Cardiac septum (tissue), 1 donor: ENCODE data around the gene PRKCH. TPM values are rescaled to one million over a fixed set of nuclear protein-coding genes. Genes with fewer than 3 reads are reported as not detected.

Source experiments
- DNase-seq: peaks from one replicate; pipeline ENCODE4 v3.0.0-alpha.2; 2020; ENCODE audit warnings: low spot score
- intact Hi-C: fragments of 100-400 bp; cut with DNase I; formaldehyde crosslinking; loops from one replicate; pipeline ENCODE4 v1.14.0; 2022
- total RNA-seq: library from RNA; stranded (reverse); fragmentation: NEBNext Ultra II Directional; extraction: Animal tissue kit (Norgen Biotek cat#: 25700); gene quantifications from one replicate; pipeline ENCODE4 v1.2.1, GENCODE V29; 2021
- donor health status: DM: no; HTN: no; CAD: no.

Gene PRKCH
- total RNA-seq, 1 donor from 2014 or later = 17.0 TPM

GRCh38 chr14:61596990-61597389 is 275.6 kb downstream of the PRKCH start:
- intact Hi-C loops = no loop called here
- DNase-seq = no peak

- DNase-seq = no peak
- intact Hi-C loops = no loop called here
These were observed 277.6 kb downstream of the PRKCH start for GRCh38 chr14:61598980-61599379.

- intact Hi-C loops = no loop called here
These were observed 278.6 kb downstream of the PRKCH start for GRCh38 chr14:61599942-61600341.

More at GRCh38 chr14:61599942-61600341, 278.6 kb downstream of the PRKCH start:
- no peak for DNase-seq

Other genes starting within 250 kb of the PRKCH start
- gene TMEM30B, start 40.2 kb upstream of the PRKCH start, total RNA-seq = 5.2 TPM